Measurements from ENCODE around the gene OR6J1.

Gene OR6J1

DNA sequence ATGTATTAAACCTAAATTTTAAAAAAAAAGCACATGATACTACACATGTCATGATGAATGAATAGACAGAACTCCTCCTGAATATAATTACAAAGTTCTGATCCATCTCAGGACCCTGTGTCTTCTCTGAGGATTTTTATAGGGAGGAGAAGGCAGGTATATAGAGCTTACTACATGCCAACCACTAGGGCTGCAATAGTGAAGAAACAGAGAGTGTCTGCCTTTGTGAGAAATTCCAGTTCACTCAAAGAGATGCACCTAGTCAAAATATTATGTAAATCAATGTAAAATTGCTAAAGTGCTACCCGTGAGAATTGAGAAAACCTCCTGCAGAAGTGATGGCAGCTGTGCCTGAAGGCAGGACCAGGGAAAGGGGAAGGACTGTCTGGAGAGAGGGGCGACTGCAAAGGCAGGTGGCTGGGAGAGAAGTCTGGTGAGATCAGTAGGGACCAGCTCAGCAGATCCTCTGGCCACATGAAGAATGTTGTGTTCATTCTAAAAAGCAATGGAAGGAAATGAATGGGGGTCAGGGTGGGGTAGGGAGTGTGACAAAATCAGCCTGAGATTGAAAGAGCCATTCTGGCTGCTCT lies 31.0 kb downstream of the OR6J1 start:
- ChIA-PET CTCF (interaction anchor here (0.6 to 1.9 kb wide), 8 partner anchors 14 to 78 kb away, joined by 3 to 5 read pairs (median 3); partner anchors contain the start of gene DAD1), POLR2A (interaction anchor here (1.1 to 1.4 kb wide), 3 partner anchors 10 to 154 kb away, joined by 3 to 4 read pairs (median 4); partner anchors contain the start of gene OXA1L)
- H3K9me3 ChIP-seq (ENCODE audit: control insufficient read depth, insufficient read depth, low read depth, low read length) = no peaks in the 10 kb centered on the region
- TF ChIP-seq ZNF768 (tag by site-specific recombination; IDR thresholded peaks at IDR 0.05) (no peak), HOXD13 (CRISPR knock-in tag; IDR thresholded peaks at IDR 0.05; ENCODE audit: borderline replicate concordance) (no peak), ZNF140 (tag by site-specific recombination; IDR thresholded peaks at IDR 0.05) (no peak), ZNF416 (tag by site-specific recombination; IDR thresholded peaks at IDR 0.05) (no peak), ZNF792 (tag by site-specific recombination; IDR thresholded peaks at IDR 0.05) (no peak), ZNF426 (tag by site-specific recombination; IDR thresholded peaks at IDR 0.05) (no peak), ZNF521 (tag by site-specific recombination; IDR thresholded peaks at IDR 0.05) (no peak)
- H3K36me3 ChIP-seq (ENCODE audit: control insufficient read depth in 2 of 2, insufficient read depth in 1 of 2, low read length in 2 of 2) = peaks cover 0 to 37% of the 10 kb centered on the region in 2 experiments; a peak in 1 of 3 replicates
- no peak overlapping the region for H3K4me3 ChIP-seq (ENCODE audit: low read depth, low read length)
- H3K27ac ChIP-seq (ENCODE audit: extremely low read depth, low read depth, low read length) = no peak overlapping the region
- 0 out of 2 replicates have a peak, but pooled peaks cover 2% of the 10 kb centered on the region for H3K4me1 ChIP-seq (ENCODE audit: control insufficient read depth, insufficient read depth, low read length)

DNA sequence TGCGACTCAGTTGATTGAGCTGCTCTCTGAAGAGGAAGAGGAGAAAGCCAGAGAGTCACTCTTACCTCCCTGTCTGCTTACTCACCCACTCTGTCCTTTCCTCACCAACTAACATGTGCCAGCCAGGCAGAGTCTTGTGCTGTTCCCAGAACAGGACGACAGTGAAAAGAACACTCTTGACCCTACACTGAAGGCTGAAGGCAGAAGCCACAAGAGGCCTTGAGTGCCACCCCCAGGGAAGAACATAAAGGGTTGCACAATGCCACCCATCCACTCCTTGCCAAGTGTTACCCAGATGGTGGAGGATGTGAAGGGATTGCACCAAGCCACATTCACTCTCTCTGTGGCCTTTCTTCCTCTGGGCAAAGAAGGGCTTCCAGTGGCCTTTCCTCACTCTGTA lies 33.2 kb downstream of the OR6J1 start:
- ChIA-PET CTCF (no interaction called here), POLR2A (no interaction called here)
- H3K4me3 ChIP-seq (ENCODE audit: low read depth, low read length) = no peak overlapping the region
- no peak overlapping the region for H3K27ac ChIP-seq (ENCODE audit: extremely low read depth, low read depth, low read length)
- peaks cover 0 to 59% of the 10 kb centered on the region in 2 experiments; a peak in 1 of 3 replicates for H3K36me3 ChIP-seq (ENCODE audit: control insufficient read depth in 2 of 2, insufficient read depth in 1 of 2, low read length in 2 of 2)
- H3K4me1 ChIP-seq (ENCODE audit: control insufficient read depth, insufficient read depth, low read length) = 0 out of 2 replicates have a peak, but pooled peaks cover 2% of the 10 kb centered on the region
- no peaks in the 10 kb centered on the region for H3K9me3 ChIP-seq (ENCODE audit: control insufficient read depth, insufficient read depth, low read depth, low read length)
- no peak for TF ChIP-seq ZNF302 (tag by site-specific recombination; IDR thresholded peaks at IDR 0.05; ENCODE audit: low read depth)
- no peak for TF ChIP-seq KLF1 (tag by site-specific recombination; IDR thresholded peaks at IDR 0.05)
- TF ChIP-seq OSR2 (tag by site-specific recombination; IDR thresholded peaks at IDR 0.05) = no peak
- no peak for TF ChIP-seq ZNF629 (tag by site-specific recombination; IDR thresholded peaks at IDR 0.05)
- no peak for TF ChIP-seq ZNF211 (tag by site-specific recombination; IDR thresholded peaks at IDR 0.05; ENCODE audit: low read depth)
- no peak for TF ChIP-seq BCL11B (tag by site-specific recombination; IDR thresholded peaks at IDR 0.05; ENCODE audit: low read depth)
- TF ChIP-seq PRDM10 (tag by site-specific recombination; IDR thresholded peaks at IDR 0.05) = no peak
- no peak for TF ChIP-seq ZNF248 (tag by site-specific recombination; IDR thresholded peaks at IDR 0.05)
- TF ChIP-seq KLF10 (tag by site-specific recombination; IDR thresholded peaks at IDR 0.05) = no peak
- TF ChIP-seq PBX3 (CRISPR knock-in tag; IDR thresholded peaks at IDR 0.05) = no peak
- no peak for TF ChIP-seq ZNF146 (tag by site-specific recombination; IDR thresholded peaks at IDR 0.05)
- no peak for TF ChIP-seq ZNF280C (tag by site-specific recombination; IDR thresholded peaks at IDR 0.05)
- TF ChIP-seq ZNF274 (IDR thresholded peaks at IDR 0.05; ENCODE audit: low read length) = no peak
- no peak for TF ChIP-seq ZNF274 (tag by site-specific recombination; IDR thresholded peaks at IDR 0.05; ENCODE audit: borderline replicate concordance)
- no peak for TF ChIP-seq ZNF501 (tag by site-specific recombination; IDR thresholded peaks at IDR 0.05)
- TF ChIP-seq ZNF571 (tag by site-specific recombination; IDR thresholded peaks at IDR 0.05) = no peak
- TF ChIP-seq ZNF148 (tag by site-specific recombination; IDR thresholded peaks at IDR 0.05; ENCODE audit: borderline replicate concordance) = no peak
- TF ChIP-seq, protein P1, sequence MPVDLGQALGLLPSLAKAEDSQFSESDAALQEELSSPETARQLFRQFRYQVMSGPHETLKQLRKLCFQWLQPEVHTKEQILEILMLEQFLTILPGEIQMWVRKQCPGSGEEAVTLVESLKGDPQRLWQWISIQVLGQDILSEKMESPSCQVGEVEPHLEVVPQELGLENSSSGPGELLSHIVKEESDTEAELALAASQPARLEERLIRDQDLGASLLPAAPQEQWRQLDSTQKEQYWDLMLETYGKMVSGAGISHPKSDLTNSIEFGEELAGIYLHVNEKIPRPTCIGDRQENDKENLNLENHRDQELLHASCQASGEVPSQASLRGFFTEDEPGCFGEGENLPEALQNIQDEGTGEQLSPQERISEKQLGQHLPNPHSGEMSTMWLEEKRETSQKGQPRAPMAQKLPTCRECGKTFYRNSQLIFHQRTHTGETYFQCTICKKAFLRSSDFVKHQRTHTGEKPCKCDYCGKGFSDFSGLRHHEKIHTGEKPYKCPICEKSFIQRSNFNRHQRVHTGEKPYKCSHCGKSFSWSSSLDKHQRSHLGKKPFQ (tag by site-specific recombination; IDR thresholded peaks at IDR 0.05) = no peak
